SJCRH30 (cell line): ENCODE results near the gene HENMT1. TPM values are rescaled to one million over a fixed set of nuclear protein-coding genes. Genes with fewer than 3 reads are reported as not detected.
A peak's percentile ranks its signal among the peaks of the same experiment; 100 is the strongest.
"Not testable (repeated sequence)": the region's sequence is repeated elsewhere in the genome, so short reads cannot be mapped to it uniquely, and the experiment has no call there.

Source experiments
- DNase-seq, 2 experiments: peaks; one replicate each; pipeline ENCODE4 v3.0.0-alpha.2; 2015 to 2020
- H3K27ac ChIP-seq: fragments of 250-450 bp; sonication (Bioruptor Pico); 2 replicates; pipeline ENCODE4 v1.5.1; 2020; ENCODE audit warnings: mild to moderate bottlenecking, moderate library complexity
- H3K27me3 ChIP-seq: fragments of 250-450 bp; sonication (Bioruptor Pico); 2 replicates; pipeline ENCODE4 v1.5.1; 2020; ENCODE audit warnings: mild to moderate bottlenecking, moderate library complexity
- H3K36me3 ChIP-seq: fragments of 250-450 bp; sonication (Bioruptor Pico); 2 replicates; pipeline ENCODE4 v1.5.1; 2020; ENCODE audit warnings: mild to moderate bottlenecking, moderate library complexity
- H3K4me1 ChIP-seq: fragments of 250-450 bp; sonication (Bioruptor Pico); 2 replicates; pipeline ENCODE4 v1.5.1; 2020; ENCODE audit warnings: mild to moderate bottlenecking, moderate library complexity
- H3K4me3 ChIP-seq: fragments of 250-450 bp; sonication (Bioruptor Pico); 2 replicates; pipeline ENCODE4 v1.5.1; 2020; ENCODE audit warnings: mild to moderate bottlenecking, moderate library complexity
- H3K9me3 ChIP-seq: fragments of 250-450 bp; sonication (Bioruptor Pico); replicated peaks from 2 replicates; pipeline ENCODE4 v1.5.1; 2020; ENCODE audit warnings: mild to moderate bottlenecking, moderate library complexity
- total RNA-seq: library from RNA; depleted of rRNA; stranded (reverse); fragments of >200 nt; shearing (Covaris generic); gene quantifications from 2 replicates; pipeline ENCODE4 v1.2.3, GENCODE V29; 2014; rRNA removed

HENMT1 gene
- total RNA-seq, result not detected in 2 replicates

DNA sequence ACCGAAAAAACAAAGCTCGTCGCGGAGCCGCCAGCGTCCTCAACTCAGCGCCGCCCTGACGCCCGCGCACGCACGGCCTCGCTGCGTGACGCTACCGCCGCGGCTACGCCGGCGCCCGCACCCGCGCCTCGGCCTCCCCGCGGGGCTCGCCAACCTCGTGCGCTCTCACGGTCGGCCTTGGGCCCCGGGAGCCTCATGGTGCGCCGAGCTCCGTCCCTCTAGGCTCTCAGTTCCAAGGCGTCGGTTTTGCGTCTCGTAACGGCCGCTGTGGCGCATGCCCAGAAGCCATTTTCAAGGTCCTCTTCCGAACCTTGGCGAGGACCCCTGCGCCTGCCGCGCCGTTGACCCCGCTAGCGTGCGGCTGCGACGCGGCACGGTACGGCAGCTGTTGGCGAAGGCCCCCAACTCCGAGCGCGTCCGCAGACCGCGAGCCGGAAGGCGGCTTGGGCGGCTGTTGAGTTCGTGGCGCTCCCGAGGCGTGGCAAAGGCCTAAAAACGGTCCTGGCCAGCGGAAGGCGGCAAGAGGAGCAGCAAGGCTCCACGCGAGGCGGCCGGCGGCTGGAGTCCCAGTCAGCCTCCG lies at the start of gene HENMT1:
HENMT1 (minus strand) TSS at position 64 of the 580 bp plus-strand sequence. CDS start 1,209 bp downstream, outside the sequence.
- no peaks in the 10 kb centered on the region for H3K27me3 ChIP-seq
- no peak for DNase-seq
- H3K9me3 ChIP-seq, result no peaks in the 10 kb centered on the region
- no peaks in the 10 kb centered on the region for H3K36me3 ChIP-seq
- H3K4me3 ChIP-seq, result no peak within 1 kb of the TSS
- no peaks in the 10 kb centered on the region for H3K4me1 ChIP-seq
- H3K27ac ChIP-seq, result no peak within 1 kb of the TSS

DNA sequence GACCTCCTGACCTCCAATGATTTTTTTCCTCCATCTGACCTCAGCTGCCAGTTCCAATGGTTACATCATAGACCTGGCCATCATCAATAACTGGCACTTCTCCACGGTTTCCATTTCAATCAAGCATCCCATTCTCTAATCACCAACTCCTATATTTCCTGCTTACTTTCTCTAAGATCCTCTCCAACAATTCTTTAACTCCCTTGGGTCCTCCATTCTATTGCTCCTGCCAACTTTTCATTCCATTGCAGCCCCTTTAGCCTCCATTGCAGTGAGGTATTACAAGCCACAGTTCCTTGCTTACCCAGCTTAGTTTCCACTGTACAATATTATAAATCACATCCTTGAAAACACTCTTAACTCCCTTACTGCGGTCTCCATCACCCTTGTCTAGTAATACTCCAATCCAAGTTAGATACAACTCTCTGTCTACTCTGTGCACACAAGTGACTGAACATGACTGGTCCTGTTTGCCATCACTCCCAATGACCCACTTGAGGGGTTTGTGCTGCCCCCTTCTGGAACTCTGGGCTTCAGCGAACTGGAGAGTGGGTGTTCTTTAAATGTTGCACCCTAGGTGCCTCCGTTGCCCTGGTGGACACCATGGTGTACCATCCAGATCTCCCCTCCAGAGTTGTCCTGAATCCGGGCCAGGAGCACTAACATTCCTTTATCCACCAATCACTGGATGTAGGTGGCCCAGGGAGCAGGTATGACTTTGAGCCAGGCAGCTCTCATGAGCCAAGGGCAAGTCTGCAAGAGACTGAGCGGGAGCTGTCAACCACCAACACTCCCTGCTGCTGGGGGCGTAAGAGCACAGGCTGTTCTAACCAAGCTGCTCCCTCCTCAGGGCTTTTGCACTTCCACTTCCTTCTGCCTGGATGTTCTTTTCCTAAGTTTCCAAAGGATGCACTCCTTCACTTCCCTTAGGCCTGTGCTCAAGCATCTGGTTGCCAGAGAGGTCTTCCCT lies 48.1 kb upstream of the HENMT1 start:
- no peaks in the 10 kb centered on the region for H3K9me3 ChIP-seq
- H3K27me3 ChIP-seq, result no peaks in the 10 kb centered on the region
- no peak overlapping the region for H3K4me3 ChIP-seq
- peak in 1 of 2 experiments; percentile 36 for DNase-seq
- peaks cover 4% of the 10 kb centered on the region; the same call in 1 of the 2 replicates for H3K4me1 ChIP-seq
- no peak overlapping the region for H3K27ac ChIP-seq
- no peaks in the 10 kb centered on the region for H3K36me3 ChIP-seq

DNA sequence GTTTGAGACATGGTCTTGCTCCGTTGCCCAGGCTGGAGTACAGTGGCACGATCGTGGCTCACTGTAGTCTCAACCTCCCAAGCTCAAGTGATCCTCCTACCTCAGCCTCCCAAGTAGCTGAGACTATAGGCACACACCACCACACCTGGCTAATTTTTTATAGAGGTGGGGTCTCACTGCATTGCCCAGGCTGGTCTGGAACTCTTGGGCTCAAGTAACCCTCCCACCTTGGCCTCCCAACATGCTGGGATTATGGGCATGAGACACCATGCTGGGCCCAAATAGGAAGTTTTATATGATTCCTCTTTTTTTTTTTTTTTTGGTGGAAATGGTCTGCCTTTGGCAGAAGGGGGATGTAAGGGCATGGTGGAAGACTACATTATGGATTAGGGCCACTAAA lies 45.8 kb upstream of the HENMT1 start:
- Histone ChIP-seq H3K4me1 (peaks cover 6% of the 10 kb centered on the region; the same call in 1 of the 2 replicates), H3K36me3 (peaks cover 6% of the 10 kb centered on the region), H3K27me3 (no peaks in the 10 kb centered on the region), H3K9me3 (no peaks in the 10 kb centered on the region), H3K4me3 (no peak overlapping the region), H3K27ac (no peak overlapping the region)
- no peak for DNase-seq

- H3K4me1 ChIP-seq, result peaks cover 6% of the 10 kb centered on the region; the same call in 1 of the 2 replicates
- peak in 1 of 2 experiments; percentile 50 for DNase-seq
- H3K27ac ChIP-seq, result peak overlapping the region; percentile 7; the same call in 1 of the 2 replicates
- H3K9me3 ChIP-seq, result no peaks in the 10 kb centered on the region
- H3K27me3 ChIP-seq, result no peaks in the 10 kb centered on the region
- H3K4me3 ChIP-seq, result no peak overlapping the region
- peaks cover 27% of the 10 kb centered on the region for H3K36me3 ChIP-seq
Observed at GRCh38 chr1:108704496-108704895, 43.6 kb upstream of the HENMT1 start.

DNA sequence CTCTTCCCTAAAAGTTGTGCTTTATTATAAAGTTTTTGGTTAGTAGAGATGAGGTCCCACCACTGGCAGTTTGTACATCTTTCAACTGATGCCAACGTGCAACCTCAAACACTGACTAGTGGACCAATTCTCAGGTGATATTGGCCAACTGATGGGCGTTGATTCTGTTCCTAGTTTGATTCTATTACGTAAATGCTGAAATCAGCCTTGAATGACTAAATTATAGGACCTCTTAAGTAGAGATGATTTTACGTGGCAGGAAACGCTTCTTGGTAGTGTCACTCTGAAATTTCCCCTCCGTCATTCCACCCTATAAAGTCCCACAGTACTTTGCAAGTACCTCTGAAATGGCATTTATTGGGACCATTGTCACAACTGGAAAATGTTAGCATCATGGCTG lies 43.0 kb upstream of the HENMT1 start:
- Histone ChIP-seq H3K36me3 (peaks cover 33% of the 10 kb centered on the region), H3K27me3 (no peaks in the 10 kb centered on the region), H3K27ac (no peak overlapping the region), H3K4me1 (peaks cover 6% of the 10 kb centered on the region; the same call in 1 of the 2 replicates), H3K9me3 (no peaks in the 10 kb centered on the region), H3K4me3 (no peak overlapping the region)
- no peak for DNase-seq

- H3K9me3 ChIP-seq, H3K27ac ChIP-seq, DNase-seq, H3K4me1 ChIP-seq, H3K4me3 ChIP-seq, H3K27me3 ChIP-seq: not testable (repeated sequence)
- H3K36me3 ChIP-seq, result peaks cover 50% of the 10 kb centered on the region
Observed at GRCh38 chr1:108702109-108702508, 41.2 kb upstream of the HENMT1 start.

DNA sequence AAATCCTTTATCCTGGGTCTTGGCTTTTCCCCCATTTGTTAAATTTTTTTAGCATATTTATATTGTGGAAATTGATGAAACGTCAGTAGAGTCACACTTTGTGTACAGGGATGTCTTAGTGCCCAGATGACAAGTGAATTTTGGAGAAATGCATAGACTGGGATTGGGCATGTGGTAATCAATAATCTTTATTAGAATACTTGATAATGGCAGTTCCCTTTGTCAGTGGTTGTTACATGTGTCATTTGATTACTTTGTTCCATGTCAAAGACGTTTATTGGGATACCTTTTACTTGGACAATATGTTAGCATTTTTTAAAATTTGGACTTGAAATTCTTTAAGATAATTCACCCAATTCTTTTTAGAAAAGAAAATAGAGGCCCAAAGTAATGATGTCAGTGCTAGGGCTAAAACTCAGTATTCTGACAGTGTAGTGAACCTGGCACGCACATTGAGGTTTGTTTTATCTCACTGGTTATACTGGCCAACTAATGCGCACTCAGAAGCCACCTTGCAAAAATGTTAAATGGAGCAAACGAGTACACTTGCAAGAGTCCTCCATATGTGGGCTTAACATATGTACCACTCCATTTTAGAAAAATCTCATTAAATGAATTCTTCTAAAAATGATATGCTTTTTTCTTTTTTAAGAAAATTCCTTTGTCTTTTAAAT lies 40.4 kb upstream of the HENMT1 start:
- H3K36me3 ChIP-seq, result peaks cover 58% of the 10 kb centered on the region
- no peak overlapping the region for H3K4me3 ChIP-seq
- no peaks in the 10 kb centered on the region for H3K27me3 ChIP-seq
- no peak overlapping the region for H3K27ac ChIP-seq
- H3K4me1 ChIP-seq, result peaks cover 6% of the 10 kb centered on the region; the same call in 1 of the 2 replicates
- no peaks in the 10 kb centered on the region for H3K9me3 ChIP-seq
- no peak for DNase-seq

- Histone ChIP-seq H3K9me3 (no peaks in the 10 kb centered on the region), H3K36me3 (peaks cover 71% of the 10 kb centered on the region), H3K4me3 (no peak overlapping the region)
Observed at GRCh38 chr1:108699375-108700332, 38.8 kb upstream of the HENMT1 start.

DNA sequence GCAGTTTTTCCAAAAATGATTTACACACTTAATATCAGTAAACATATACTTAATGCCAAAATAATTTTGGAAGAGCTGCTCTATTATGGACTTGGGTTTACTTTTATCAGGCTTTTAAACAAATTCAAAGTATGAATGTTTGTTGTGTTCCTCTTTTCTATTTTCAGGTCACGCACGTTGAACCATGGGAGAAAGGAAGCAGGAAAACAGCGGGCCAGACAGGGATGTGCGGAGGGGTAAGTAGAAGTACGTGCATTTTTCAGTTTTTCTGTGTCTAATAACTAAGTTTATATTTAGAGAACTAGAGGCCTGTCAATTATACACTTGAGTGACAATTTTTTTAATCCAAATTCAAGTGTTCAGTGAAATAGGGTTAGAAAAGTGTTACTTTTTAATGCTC lies 34.6 kb upstream of the HENMT1 start:
- Histone ChIP-seq H3K36me3 (peaks cover 66% of the 10 kb centered on the region), H3K4me1 (0 out of 2 replicates have a peak, but pooled peaks cover 6% of the 10 kb centered on the region), H3K9me3 (no peaks in the 10 kb centered on the region), H3K4me3 (no peak overlapping the region), H3K27me3 (no peaks in the 10 kb centered on the region), H3K27ac (no peak overlapping the region)
- DNase-seq, result no peak

More at GRCh38 chr1:108699375-108700332, 38.8 kb upstream of the HENMT1 start:
- no peaks in the 10 kb centered on the region for H3K27me3 ChIP-seq
- H3K4me1 ChIP-seq, result peaks cover 10% of the 10 kb centered on the region; the same call in 1 of the 2 replicates
- DNase-seq, result no peak
- H3K27ac ChIP-seq, result no peak overlapping the region

- peak; percentile 52 to 56 for DNase-seq
- Histone ChIP-seq H3K9me3 (no peaks in the 10 kb centered on the region), H3K4me3 (peak overlapping the region; percentile 75), H3K27ac (peak overlapping the region; percentile 86), H3K36me3 (peaks cover 40% of the 10 kb centered on the region), H3K27me3 (no peaks in the 10 kb centered on the region), H3K4me1 (0 out of 2 replicates have a peak, but pooled peaks cover 6% of the 10 kb centered on the region)
Observed at GRCh38 chr1:108692724-108693655, 32.1 kb upstream of the HENMT1 start.

DNA sequence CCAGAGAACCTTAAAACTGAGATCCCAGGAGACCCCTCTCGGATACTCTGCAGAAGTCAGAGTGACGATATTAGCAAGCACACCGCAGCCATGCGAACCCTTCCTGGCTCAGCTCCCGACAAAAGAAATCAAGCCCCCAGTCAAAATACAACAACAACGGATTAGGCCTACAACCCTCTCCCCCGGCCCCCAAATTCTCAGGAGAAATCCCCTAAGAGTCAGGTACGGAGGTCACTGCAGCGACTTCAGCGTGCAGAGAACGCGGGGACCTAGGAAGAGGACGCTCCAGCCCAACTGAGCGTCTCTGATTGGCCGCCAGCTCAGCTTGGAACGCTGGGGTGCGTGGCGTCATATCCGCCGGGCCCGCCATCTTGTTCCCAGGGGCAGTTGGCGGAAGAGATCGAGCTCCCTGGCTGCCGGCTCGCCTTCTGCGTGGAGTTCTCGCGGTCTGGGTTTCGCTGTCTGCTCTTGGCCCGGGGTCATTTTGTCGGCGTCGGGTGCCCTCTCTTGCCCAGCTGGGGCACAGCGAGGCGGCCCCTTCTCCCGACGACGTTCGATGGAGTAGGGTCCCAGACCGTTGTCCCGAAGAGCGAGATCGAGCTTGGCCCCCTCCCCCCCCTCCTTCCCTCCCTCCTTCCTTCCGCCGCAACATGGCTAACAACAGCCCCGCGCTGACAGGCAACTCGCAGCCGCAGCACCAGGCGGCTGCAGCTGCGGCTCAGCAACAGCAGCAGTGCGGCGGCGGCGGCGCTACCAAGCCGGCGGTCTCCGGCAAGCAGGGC lies 31.2 kb upstream of the HENMT1 start, which contains the start of gene PRPF38B:
PRPF38B (plus strand) TSS at position 369 of the 782 bp plus-strand sequence; CDS start at position 651, 282 bp downstream.
- H3K36me3 ChIP-seq, result peaks cover 33% of the 10 kb centered on the region
- H3K27ac ChIP-seq, result peak within 1 kb of the TSS; percentile 86
- no peaks in the 10 kb centered on the region for H3K9me3 ChIP-seq
- H3K4me1 ChIP-seq, result 0 out of 2 replicates have a peak, but pooled peaks cover 6% of the 10 kb centered on the region
- DNase-seq, result peak; percentile 92 to 95
- no peaks in the 10 kb centered on the region for H3K27me3 ChIP-seq
- H3K4me3 ChIP-seq, result peak within 1 kb of the TSS; percentile 75
